ENCODE measurements around the gene ACE. TPM values are rescaled to one million over a fixed set of nuclear protein-coding genes. Genes with fewer than 3 reads are reported as not detected.

The ACE gene
- total RNA-seq, 1 experiment from 2014 or later: 9.1 TPM

- no peak for ATAC-seq
- peak overlapping the region; percentile 91 for H3K27ac ChIP-seq (ENCODE audit: low read length)
These were observed 29.3 kb upstream of the ACE start for GRCh38 chr17:63447471-63448009.

GRCh38 chr17:63448655-63449054, 28.2 kb upstream of the ACE start:
- DNase-seq (no peak), ATAC-seq (no peak)
- Histone ChIP-seq H3K4me2 (ENCODE audit: low read length) (no peak overlapping the region), H3K9ac (ENCODE audit: low read length) (no peak overlapping the region), H3K27ac (ENCODE audit: low read length) (no peak overlapping the region), H4K20me1 (ENCODE audit: low read length) (no peaks in the 10 kb centered on the region), H2AFZ (ENCODE audit: low read length) (no peak overlapping the region), H3K9me2 (replicated peaks; ENCODE audit: low read length) (no peaks in the 10 kb centered on the region), H3F3A (ENCODE audit: low read length, unreplicated experiment) (no peaks in the 10 kb centered on the region), H3K36me3 (ENCODE audit: low read depth, low read length) (no peaks in the 10 kb centered on the region), H3K4me1 (ENCODE audit: insufficient read depth, low read length) (peaks cover 41% of the 10 kb centered on the region), H3K79me2 (ENCODE audit: low read length) (peaks cover 23% of the 10 kb centered on the region), H3K4me3 (ENCODE audit: low read length) (no peak overlapping the region), H3K9me3 (ENCODE audit: low read length) (no peaks in the 10 kb centered on the region), H3K27me3 (ENCODE audit: low read length) (no peaks in the 10 kb centered on the region)
- ChIA-PET CTCF (interaction anchor here (0.6 kb wide), 1 partner anchor 157 kb away, joined by 3 read pairs; no protein-coding TSS in a partner anchor), POLR2A (ENCODE audit: unreplicated experiment) (no interaction called here)
- no peak for TF ChIP-seq EZH2phosphoT487 (IDR thresholded peaks at IDR 0.05; ENCODE audit: borderline replicate concordance, low read length)
- TF ChIP-seq EZH2 (IDR thresholded peaks at IDR 0.05; ENCODE audit: low read length, unreplicated experiment): no peak
- TF ChIP-seq CTCF (conservative IDR thresholded peaks at IDR 0.05; ENCODE audit: low read depth, low read length): no peak
- intact Hi-C loops (cut with micrococcal nuclease): no loop called here
- no TSS peak for BruUV-seq (replicated peaks)

More at GRCh38 chr17:63447471-63448009, 29.3 kb upstream of the ACE start:
- peak overlapping the region; percentile 95 for H3K4me2 ChIP-seq (ENCODE audit: low read length)
- no peaks in the 10 kb centered on the region for H3F3A ChIP-seq (ENCODE audit: low read length, unreplicated experiment)
- H3K9me3 ChIP-seq (ENCODE audit: low read length): no peaks in the 10 kb centered on the region
- intact Hi-C loops (cut with micrococcal nuclease): no loop called here
- TF ChIP-seq CTCF (conservative IDR thresholded peaks at IDR 0.05; ENCODE audit: low read depth, low read length) (no peak), EZH2phosphoT487 (IDR thresholded peaks at IDR 0.05; ENCODE audit: borderline replicate concordance, low read length) (no peak), EZH2 (IDR thresholded peaks at IDR 0.05; ENCODE audit: low read length, unreplicated experiment) (no peak)
- CTCF ChIA-PET: interaction anchor here (5.6 kb wide), 1 partner anchor 31 kb away, joined by 38 read pairs; no protein-coding TSS in a partner anchor
- H2AFZ ChIP-seq (ENCODE audit: low read length): peak overlapping the region; percentile 92
- H3K36me3 ChIP-seq (ENCODE audit: low read depth, low read length): no peaks in the 10 kb centered on the region
- POLR2A ChIA-PET (ENCODE audit: unreplicated experiment): interaction anchor here (0.6 to 1.3 kb wide), 3 partner anchors 14 to 846 kb away, joined by 3 to 5 read pairs (median 3); partner anchors contain the start of gene ACE
- peaks cover 34% of the 10 kb centered on the region for H3K79me2 ChIP-seq (ENCODE audit: low read length)
- no peaks in the 10 kb centered on the region for H3K27me3 ChIP-seq (ENCODE audit: low read length)
- H3K9me2 ChIP-seq (replicated peaks; ENCODE audit: low read length): no peaks in the 10 kb centered on the region
- peak overlapping the region; percentile 93; the same call in 1 of the 2 replicates for H3K4me3 ChIP-seq (ENCODE audit: low read length)
- peaks cover 41% of the 10 kb centered on the region for H3K4me1 ChIP-seq (ENCODE audit: insufficient read depth, low read length)
- no TSS peak for BruUV-seq (replicated peaks)
- H4K20me1 ChIP-seq (ENCODE audit: low read length): no peaks in the 10 kb centered on the region
- H3K9ac ChIP-seq (ENCODE audit: low read length): peak overlapping the region; percentile 97
- DNase-seq: no peak

- Histone ChIP-seq H3K4me3 (ENCODE audit: low read length) (no peak overlapping the region), H3K27me3 (ENCODE audit: low read length) (no peaks in the 10 kb centered on the region), H3K9ac (ENCODE audit: low read length) (no peak overlapping the region), H3K27ac (ENCODE audit: low read length) (peak overlapping the region; percentile 9; the same call in 1 of the 2 replicates), H2AFZ (ENCODE audit: low read length) (peak overlapping the region; percentile 45), H3K9me3 (ENCODE audit: low read length) (no peaks in the 10 kb centered on the region), H3K9me2 (replicated peaks; ENCODE audit: low read length) (no peaks in the 10 kb centered on the region), H3K79me2 (ENCODE audit: low read length) (peaks cover 4% of the 10 kb centered on the region), H3K4me2 (ENCODE audit: low read length) (peak overlapping the region; percentile 3), H4K20me1 (ENCODE audit: low read length) (no peaks in the 10 kb centered on the region), H3F3A (ENCODE audit: low read length, unreplicated experiment) (no peaks in the 10 kb centered on the region), H3K36me3 (ENCODE audit: low read depth, low read length) (no peaks in the 10 kb centered on the region), H3K4me1 (ENCODE audit: insufficient read depth, low read length) (peaks cover 27% of the 10 kb centered on the region)
- intact Hi-C loops (cut with micrococcal nuclease): no loop called here
- TF ChIP-seq CTCF (conservative IDR thresholded peaks at IDR 0.05; ENCODE audit: low read depth, low read length) (no peak), EZH2phosphoT487 (IDR thresholded peaks at IDR 0.05; ENCODE audit: borderline replicate concordance, low read length) (no peak), EZH2 (IDR thresholded peaks at IDR 0.05; ENCODE audit: low read length, unreplicated experiment) (no peak)
- ChIA-PET POLR2A (ENCODE audit: unreplicated experiment) (no interaction called here), CTCF (interaction anchor here (1.6 kb wide), 1 partner anchor 28 kb away, joined by 7 read pairs; no protein-coding TSS in a partner anchor)
- peak; percentile 71 for DNase-seq
- BruUV-seq (replicated peaks): no TSS peak
- no peak for ATAC-seq
These were observed 26.3 kb upstream of the ACE start for GRCh38 chr17:63450551-63450950.

Data from PC-3 (cell line).